Measurements from ENCODE around the gene MDN1.
A peak's percentile ranks its signal among the peaks of the same experiment; 100 is the strongest.
"Not testable (repeated sequence)": the region's sequence is repeated elsewhere in the genome, so short reads cannot be mapped to it uniquely, and the experiment has no call there.

Gene MDN1

DNA sequence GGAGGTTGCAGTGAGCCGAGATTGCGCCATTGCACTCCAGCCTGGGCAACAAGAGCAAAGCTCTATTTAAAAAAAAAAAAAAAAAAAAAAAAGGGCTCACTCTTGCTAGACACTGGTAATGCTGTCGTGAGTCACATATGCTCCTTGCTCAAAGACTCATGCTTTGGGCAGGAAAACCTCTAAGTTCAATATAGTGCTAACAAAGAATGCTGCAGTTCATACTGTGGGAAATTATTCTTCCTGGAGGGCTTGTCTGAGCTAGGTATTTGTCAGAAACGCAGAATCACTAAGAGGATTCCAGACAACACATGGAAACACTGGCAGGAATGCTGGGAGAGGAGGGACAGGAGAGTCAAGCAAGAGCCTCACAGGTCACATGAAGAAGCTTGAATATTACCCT, 178.8 kb downstream of the MDN1 start:
- DNase-seq: no peak

DNA sequence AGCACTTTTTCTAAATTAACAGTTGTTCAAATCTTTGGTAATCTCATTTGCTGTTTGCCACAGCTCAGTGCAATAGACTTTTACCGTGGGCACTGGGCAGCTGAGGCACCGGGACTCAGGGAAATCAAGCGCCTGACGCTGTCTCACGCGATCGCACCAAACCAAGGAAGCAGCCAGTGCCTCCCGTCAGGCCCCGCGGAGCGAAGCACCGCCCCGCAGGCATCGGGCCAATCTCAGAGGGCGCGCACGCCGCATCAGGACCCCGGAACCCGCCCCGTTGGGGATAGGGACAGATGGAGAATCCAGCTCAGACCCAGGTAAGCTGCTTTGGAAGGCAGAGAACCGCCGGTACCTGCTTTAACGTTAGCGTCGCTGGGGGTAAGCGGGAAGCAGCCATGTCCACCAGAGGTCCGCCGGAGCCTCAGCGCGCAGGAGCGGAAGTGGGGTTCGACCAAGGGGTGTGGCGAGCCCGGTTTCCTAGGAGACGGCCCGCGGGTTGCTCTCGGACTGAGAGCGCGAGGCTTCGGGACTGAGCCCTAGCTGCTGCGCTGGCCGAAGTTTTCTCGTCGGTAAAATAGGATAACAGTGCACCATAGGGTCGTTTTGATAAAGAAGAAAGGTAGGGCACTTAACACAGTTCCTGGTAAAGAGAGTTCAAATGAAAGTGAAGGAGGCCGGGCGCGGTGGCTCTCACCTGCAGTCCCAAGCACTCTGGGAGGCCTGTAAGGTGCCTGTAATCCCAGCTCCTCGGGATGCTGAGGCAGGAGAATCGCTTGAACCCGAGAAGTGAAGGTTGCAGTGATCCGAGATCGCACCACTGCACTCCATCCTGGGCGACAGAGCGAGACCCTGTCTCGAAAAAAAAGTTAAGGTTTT, 181.0 kb downstream of the MDN1 start, which contains the start of gene LYRM2:
LYRM2 (minus strand) TSS at position 428 of the 876 bp plus-strand sequence; CDS start at position 397, 31 bp downstream.
- peak; percentile 65 for DNase-seq

DNA sequence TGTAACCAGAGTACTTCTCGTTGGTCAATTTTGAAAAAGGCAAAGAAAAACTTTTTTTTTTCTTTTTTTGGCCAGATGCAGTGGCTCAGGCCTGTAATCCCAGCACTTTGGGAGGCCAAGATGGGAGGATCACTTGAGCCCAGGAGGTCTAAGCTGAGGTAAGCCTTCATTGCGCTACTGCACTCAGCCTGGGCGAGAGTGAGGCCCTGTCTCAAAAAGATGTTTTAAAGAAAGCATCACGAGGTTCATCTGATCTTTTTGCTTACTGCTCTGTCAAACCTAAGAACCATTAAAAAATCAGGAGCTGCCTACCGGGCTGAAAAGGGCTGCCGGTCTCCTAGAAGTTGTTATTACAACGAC, 181.7 kb downstream of the MDN1 start:
- DNase-seq: no peak

DNA sequence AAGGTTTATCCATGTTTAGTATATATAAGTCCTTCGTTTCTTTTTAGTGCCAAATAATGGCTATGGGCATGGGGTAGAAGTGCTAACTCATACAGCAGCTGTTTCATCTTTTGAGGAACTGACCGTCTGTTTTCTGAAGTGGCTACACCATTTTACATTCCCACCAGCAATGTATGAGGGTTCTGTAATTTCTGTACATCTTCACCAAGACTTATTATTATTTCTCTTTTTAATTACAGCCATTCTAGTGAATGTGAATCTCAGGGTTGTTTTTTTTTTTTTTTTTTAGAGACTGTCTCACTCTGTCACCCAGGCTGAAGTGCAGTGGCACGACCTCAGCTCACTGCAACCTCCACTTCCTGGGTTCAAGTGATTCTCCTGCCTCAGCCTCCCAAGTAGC, 183.2 kb downstream of the MDN1 start:
- not testable (repeated sequence) for DNase-seq

DNA sequence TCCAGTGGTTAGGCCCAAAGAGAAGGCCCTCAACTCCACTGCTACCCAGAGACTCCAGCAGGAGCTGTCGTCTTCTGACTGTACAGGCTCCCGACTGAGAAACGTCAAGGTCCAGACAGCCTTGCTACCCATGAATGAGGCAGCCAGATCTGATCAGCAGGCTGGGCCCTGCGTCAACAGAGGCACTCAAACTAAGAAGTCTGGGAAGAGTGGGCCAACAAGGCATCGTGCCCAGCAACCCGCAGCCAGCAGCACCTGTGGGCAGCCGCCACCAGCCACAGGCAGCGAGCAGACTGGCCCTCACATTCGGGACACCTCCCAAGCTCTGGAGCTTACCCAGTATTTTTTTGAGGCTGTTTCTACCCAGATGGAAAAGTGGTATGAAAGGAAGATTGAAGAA, 189.1 kb downstream of the MDN1 start:
- DNase-seq: no peak

DNA sequence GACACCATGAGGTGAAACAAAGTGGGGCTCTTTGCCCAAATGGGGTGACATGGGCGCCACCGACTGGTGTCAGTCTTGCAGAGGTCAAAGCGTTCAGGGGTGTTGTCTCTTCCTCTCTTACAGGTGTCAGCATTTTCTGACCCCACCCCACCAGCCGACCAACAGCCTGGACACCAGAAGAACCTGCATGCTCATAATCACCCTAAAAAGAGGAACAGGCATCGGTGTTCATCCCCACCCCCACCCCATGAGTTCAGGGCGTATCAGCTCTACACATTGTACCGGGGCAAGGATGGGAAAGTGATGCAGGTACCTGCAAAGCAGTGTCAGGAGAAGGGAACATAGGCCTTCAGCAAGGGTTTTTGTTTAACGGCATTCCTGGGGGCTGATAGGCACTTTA, 195.8 kb downstream of the MDN1 start:
- no peak for DNase-seq

DNA sequence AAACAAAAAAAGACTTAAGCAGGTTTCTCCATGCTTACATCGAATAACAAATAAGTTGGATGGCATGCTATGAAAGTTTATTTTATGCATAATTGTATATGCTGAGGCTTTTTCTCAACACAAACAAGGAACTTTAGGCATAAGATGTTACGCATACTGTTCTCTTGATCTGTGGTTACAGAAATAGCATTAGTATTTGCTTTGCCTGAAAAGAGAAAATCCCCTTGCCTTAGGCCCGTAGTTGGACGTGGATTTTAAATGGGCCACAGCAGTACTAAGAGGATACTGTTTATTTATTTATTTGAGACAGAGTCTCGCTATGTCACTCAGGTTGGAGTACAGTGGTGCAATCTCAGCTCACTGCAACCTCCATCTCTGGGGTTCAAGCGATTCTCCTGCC, 200.0 kb downstream of the MDN1 start:
- no peak for DNase-seq

DNA sequence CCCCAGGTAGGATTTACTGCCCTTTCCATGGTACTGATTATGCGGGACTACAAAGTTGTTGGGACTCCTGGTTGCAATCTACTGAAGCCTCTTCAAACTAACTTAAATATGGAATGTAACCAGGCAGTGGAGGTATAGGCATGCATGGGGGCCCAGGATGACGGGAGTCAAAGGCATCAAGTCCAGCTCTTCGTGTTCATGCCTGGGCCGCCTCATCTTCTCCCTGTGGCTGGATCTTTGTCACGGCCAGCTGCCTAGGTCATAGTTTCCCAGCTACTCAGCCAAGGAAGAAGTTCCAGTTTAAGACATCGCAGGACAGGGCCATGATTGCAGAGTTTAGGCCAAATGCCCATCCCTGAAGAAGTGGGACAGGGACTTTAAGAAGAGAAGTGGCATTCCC, 201.6 kb downstream of the MDN1 start:
- DNase-seq: no peak

DNA sequence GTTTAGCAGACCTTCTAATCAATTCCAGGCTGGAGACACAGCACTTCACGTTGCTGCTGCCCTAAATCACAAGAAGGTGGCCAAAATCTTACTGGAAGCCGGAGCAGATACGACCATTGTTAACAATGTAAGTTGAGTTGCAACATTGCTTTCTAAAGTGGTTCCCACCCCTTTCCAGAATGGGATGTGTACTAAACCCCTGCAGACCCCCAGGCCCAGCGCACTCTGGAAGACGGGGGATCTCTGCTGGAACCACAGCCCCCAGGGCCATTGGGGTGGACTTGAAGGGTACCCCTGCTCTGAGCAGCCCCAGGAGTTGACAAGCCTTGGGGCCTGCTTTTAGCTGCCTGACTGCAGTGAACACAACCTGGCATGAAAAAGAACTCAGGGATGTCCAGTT, 203.1 kb downstream of the MDN1 start:
- DNase-seq: no peak

DNA sequence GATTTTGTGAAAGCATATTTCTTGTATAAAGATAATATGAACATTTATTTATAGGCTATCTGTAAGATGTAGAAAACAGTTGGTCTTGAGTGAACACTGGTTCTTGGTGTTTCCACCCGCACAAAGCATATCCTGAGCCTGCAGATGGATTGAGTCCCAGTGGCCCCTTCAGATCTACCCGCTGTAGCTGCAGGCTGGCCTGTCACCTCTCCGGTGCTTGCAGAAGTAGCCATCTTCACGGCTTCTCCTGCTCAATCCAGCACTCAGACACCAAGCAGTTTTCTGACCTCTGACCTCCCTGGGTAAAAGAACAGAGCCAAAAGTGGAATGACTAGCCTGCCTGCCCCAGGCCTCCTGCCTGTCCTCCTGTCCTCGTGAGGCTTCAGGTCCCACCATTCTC, 203.7 kb downstream of the MDN1 start:
- DNase-seq: no peak

DNA sequence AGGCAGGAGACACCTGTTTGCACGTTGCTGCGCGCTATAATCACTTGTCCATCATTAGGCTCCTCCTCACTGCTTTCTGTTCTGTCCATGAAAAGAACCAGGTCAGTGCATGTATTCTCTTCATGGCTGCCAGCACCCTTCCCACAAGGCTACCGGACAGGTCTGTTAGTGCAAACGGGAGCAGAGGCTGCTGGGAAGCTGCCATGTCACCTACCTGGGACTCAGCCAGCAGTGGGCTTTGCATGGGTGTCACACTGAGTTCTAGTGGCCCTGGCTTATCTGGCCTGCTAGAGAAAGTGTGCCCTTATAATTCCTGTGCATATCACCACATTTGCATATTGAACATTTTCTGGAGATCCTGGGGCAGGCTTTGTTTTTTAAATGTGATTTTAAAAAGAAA, 205.8 kb downstream of the MDN1 start:
- no peak for DNase-seq

DNA sequence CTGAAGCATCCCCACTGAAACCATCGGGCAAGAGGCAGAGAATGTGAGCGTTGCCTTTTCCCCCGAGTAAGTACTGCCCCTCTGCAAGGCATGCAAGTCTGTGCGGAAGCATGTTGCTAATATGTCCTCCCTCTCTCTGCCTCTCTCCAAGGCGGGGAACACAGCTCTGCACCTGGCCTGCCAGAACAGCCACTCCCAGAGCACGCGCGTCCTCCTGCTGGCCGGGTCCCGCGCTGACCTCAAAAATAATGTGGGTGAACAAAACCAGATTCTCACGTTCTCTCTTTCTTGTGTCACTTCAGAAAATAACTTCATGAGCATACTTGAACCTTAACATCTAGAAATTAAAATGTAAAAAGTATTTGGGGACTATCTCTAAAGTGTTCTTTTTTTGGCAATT, 207.5 kb downstream of the MDN1 start:
- no peak for DNase-seq

DNA sequence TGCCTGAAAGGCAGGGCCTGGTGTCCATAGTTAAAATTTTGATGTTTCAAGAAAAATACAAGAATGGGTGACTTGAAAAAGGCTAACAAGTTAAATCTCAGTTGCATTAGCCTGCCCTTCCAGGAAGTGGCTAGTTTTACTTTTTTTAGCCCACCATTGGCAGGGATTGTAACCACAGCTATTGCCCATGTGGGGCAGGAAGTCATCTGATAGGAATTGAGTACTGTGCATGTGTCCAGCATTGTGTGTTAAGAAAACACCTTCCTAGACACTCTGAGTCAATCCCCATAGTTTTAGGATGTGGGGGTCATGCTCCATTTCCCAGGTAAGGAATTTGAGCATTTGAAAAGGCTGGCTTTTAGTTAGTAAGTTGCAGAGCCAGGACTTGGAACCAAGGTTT, 207.9 kb downstream of the MDN1 start:
- no peak for DNase-seq

DNA sequence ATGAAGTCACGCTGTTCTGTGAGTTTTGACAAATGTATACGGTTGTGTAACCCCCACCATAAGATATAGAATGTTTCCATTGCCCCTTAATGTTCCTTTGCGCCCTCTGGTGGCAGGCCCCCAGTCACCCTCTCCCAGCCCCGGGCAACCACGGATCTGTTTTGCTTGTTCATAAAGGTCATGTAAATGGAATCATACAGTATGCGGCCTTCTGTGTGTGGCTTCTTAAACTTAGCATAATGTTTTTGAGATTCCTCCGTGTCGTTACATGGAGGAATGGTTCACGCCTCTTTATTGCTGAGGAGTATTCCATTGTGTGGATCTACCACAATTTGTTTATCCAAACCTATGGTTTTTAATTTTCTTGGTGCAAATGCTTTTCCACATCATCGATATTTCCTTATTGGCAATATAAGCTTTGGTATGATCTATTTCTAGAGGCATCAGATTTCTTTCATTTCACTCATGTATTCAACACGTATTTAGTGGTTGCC, 209.4 kb downstream of the MDN1 start:
- peak; percentile 3 for DNase-seq

DNA sequence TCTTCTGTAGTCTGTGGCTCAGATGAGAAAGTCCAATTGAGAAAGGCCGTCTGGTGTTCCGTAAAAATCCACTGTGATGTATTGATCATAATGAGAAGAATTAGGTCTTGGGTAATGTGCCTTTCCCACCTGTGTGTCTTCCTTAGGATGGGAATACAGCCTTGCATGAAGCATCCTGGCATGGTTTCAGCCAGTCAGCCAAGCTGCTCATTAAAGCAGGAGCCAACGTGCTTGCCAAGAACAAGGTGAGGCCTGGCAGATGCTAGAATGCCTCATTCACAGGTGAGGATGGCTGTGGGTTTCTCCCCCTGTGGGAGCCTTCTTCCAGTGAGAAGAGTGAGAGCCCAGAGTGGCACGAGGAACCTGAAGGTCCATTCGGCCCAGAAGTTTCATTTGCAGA, 213.7 kb downstream of the MDN1 start:
- DNase-seq: no peak

DNA sequence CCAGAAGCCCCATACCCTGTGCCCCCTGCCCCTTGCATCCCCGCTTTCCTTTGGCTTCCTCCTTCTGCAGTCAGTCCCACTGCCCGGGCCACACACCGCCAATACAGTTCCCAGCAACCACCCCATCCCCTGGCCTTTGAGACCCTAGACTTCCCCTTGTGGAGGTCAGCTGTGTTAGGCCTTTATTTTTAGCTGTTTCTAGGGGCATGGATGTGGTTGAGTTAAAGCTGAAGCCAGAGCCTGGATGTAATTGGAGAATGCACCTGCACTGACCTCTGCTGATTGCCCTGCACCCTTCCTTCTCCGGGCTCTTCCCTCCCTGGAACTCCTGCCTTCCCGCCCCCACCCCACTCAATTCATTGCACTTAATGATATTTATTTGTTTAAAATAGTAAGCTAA, 214.9 kb downstream of the MDN1 start:
- no peak for DNase-seq

DNA sequence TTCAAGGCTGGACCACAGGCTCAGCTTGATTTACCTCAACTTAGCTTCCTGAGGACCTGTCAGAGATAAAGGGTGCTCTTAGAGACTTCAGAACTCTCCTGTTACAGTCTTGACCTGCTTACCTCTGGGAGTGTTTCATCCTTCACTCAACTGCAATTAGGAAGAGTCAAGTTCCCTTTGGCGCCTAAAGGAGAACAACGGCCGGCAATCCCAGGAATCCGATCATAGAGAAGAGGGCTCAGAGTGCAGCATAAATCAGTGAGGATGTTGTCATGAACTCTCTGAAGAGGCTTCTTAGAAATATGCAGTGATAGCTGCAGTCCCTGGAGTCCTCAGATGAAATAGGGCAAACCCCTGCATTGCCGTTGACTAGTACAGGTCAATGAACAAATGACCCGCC, 217.4 kb downstream of the MDN1 start:
- no peak for DNase-seq

DNA sequence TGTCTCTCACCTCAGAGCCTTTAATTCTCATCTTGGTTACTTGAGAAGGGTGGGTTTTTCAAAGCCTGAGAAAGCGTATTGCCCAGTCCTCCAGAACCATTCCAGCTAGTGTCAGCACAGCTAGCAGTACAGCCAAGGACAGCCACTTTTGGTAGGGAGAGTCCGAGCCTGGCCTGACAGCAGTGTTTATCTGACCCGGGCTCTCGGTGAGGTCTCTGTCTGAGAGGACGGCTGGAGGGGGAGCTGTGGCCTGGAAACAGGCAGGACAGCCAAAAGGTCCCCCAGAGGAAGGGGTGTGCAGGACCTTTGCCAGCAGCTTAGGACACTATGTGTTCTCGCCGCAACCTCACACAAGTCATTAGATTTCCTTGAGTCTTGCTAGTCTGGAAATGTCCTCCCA, 219.9 kb downstream of the MDN1 start:
- DNase-seq: no peak

DNA sequence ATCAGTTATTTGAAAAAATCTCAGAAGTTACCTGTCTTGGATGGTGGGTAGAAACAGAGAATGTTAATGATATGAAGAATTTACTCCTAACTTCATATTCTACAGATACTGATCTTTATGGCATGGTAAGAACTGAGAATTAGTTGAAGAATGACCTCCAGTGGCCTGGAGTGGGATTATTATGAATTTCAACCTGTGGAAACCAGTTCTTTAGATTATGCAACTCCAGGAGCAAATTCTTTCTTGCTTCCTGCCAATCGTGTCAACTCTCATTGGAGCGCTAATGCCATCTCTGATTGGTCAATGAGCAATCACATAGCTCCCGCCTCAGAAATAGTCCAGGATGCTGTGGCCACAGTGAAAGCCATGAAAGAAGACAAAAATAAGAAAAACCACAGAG, 221.6 kb downstream of the MDN1 start:
- peak; percentile 29 for DNase-seq

DNA sequence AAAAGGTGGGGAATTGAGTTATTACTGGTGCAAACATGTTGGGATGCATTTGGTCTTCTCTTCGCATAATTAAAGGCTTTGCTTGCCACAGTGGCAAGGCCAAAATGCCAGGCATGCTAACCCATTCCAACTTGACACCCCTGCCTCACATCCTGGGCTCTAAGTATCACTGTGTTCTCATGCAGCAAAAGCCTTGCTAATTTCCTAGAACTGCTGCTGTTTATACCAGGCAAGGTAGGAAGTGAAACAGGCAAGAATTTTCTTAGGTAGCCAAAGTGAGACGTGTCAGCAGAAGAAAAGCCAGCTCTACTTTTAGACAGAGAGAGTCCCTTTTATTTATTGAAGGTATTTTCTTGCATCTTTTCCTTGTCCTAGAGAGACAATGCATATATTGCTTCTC, 222.2 kb downstream of the MDN1 start:
- no peak for DNase-seq

DNA sequence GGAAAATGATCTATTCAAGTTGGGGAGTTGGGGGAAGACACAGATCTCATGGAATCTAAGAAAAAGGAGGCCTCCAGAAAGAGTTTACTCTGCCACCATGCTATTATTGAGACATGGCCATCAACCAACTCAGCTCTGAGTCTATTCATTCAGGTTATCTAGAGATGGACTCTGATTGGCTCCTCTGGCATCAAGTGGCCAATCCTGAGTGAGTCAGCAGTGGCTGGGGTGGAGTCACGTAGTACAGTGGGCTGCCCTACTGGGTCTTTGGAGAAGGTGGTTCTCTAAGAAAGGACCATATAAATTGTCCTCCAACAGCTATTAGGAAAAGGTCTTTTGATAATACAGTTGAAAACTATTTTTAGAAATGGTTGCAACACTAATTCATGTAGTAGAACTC, 223.1 kb downstream of the MDN1 start:
- no peak for DNase-seq

DNA sequence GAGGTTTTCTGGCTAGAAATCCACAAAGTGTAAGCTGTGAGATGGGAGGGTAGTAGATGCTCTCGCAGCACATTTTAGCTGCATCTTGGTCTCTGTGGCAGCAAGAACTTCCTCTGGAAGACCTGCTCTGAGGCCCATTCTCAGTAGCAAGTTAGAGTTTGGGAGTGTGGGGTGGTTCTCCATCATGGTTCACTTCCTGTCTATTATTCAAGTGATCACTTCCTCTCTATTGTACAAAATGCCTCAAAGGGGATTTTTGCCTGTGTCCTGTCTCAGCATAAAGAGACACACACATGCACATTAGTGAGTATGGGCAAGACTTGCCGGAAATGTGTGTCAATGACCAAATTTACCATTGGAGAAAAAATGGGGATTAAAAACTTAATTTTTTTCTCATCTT, 223.5 kb downstream of the MDN1 start:
- no peak for DNase-seq
